Stomach (tissue), 9 donors: ENCODE data around the gene NECAB3. TPM values are rescaled to one million over a fixed set of nuclear protein-coding genes. Genes with fewer than 3 reads are reported as not detected.

Source experiments
- DNase-seq, 2 donors: peaks; one replicate each; pipeline versions ENCODE4 v3.0.0 to v3.0.0-alpha.2; 2013 to 2019
- H3K27ac ChIP-seq, 5 donors: fragments of 200-600 bp in 4 of 5; sonication (generic) in 4 of 5; one replicate each; pipeline ENCODE4 v1.5.1; 2013 to 2019; ENCODE audit warnings: mild to moderate bottlenecking in 1 of 5, moderate library complexity in 1 of 5
- H3K27me3 ChIP-seq, 3 donors: fragments of 200-600 bp; sonication (generic); one replicate each; pipeline ENCODE4 v1.5.1; 2017 to 2019; ENCODE audit warnings: mixed run types in 1 of 3
- H3K36me3 ChIP-seq, 4 donors: fragments of 200-600 bp; sonication (generic); 1 replicate in 3 of 4; 2 replicates in 1 of 4; pipeline ENCODE4 v1.5.1; 2016 to 2019
- H3K4me1 ChIP-seq, 4 donors: fragments of 200-600 bp; sonication (generic); one replicate each; pipeline ENCODE4 v1.5.1; 2016 to 2019
- H3K4me3 ChIP-seq, 4 donors: fragments of 200-600 bp; sonication (generic) in 3 of 4; one replicate each; pipeline ENCODE4 v1.5.1; 2016 to 2019; ENCODE audit warnings: mild to moderate bottlenecking in 1 of 4
- H3K9me3 ChIP-seq, 4 donors: fragments of 200-600 bp; sonication (generic); one replicate each; pipeline ENCODE4 v1.5.1; 2016 to 2019
- EP300 ChIP-seq: sonication (generic); formaldehyde crosslinking; IDR thresholded peaks from one replicate; pipeline ENCODE4 v1.6.1; 2017; ENCODE audit warnings: antibody characterized with exemption
- POLR2A ChIP-seq, 4 donors: fragments of 450-650 bp; IDR thresholded peaks; one replicate each; pipeline ENCODE4 v1.6.1; 2016; ENCODE audit warnings: antibody characterized with exemption in 4 of 4, control low read depth in 2 of 4, mild to moderate bottlenecking in 1 of 4, moderate library complexity in 1 of 4
- POLR2AphosphoS5 ChIP-seq, 3 donors: sonication (generic); formaldehyde crosslinking; IDR thresholded peaks; one replicate each; pipeline ENCODE4 v1.6.1; 2016; ENCODE audit warnings: antibody characterized with exemption in 3 of 3
- whole genome bisulfite sequencing, 5 donors: extraction: QIAGEN DNeasy Blood & Tissue Kit in 3 of 5; methylation state at CpG; one replicate each; pipeline versions ENCODE4 v1.1.5 to v1.1.7; 2013 to 2018; 5-methylcytosine and 5-hydroxymethylcytosine counted together
- intact Hi-C: fragments of 100-400 bp; cut with DNase I; formaldehyde crosslinking; loops from one replicate; pipeline ENCODE4 v1.15.1; 2023; ENCODE audit warnings: low total_unique reads
- polyA plus RNA-seq, 3 donors: library from polyadenylated mRNA; stranded (reverse); fragments of 200-250 nt; gene quantifications; one replicate each; pipeline ENCODE4 v1.2.3, GENCODE V29; 2013
- total RNA-seq, 5 donors: library from RNA; depleted of rRNA; stranded (reverse); fragments of >200 nt; gene quantifications; one replicate each; pipeline versions ENCODE4 v1.1.0 to v1.2.3, GENCODE V29; 2014 to 2016
- TF ChIP-seq, protein P1 (sequence below), 7 experiments: fragments of 450-650 bp in 4 of 7; fragments of 200-600 bp in 3 of 7; sonication (generic) in 3 of 7; IDR thresholded peaks; one replicate each; pipeline ENCODE4 v1.5.1; 2016 to 2019; ENCODE audit warnings: antibody characterized with exemption in 7 of 7, control low read depth in 2 of 7, mild to moderate bottlenecking in 1 of 7
- donor health status: healthy with polysubstance abuse.
- donor health status: Bipolar disorder and iron deficiency.
- donor health status: healthy.

The NECAB3 gene
- total and polyA plus RNA-seq, 8 donors: 28.1 to 335 (median 68.9) TPM

DNA sequence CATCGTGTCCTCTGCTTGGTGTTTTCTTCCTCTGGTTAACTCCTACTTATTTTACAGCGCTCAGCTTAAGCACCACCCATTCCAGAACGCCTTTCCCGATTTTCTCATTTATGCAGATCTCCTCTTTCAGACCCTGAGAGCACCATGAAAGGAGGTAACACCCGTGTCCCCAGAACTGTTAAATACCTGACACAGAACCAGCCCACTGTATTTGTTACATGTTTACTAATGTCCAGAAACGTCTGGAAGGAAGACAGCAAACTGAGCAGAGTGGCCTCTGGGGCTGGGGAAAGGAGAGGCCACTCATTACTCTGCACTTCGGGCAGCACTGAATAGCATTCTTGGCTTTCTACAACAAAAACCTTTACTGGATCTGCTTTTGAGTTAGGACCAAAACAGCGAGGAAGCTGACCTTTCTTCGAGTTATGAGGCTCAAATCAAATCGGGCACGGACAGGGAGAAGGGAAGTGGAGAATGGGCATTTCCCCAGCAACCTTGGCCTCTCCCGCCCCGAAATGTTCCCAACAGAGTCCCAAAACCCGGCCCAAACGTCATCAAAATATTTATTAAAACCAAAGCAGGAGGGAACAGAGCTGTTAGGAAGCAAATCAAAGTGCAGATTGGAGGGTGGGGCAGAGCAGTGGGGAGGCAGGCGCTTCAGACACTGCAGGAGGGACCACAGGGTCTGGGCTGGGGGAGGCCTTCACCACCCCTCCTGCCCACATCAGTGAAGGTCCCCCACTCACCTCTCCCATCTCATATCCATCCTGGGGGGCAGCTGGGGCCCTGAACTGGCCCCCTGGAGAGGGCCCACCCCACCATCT lies 1.1 kb upstream of the NECAB3 start:
- peak in 1 of 3 donors; percentile 47 for TF ChIP-seq POLR2AphosphoS5 (IDR thresholded peaks at IDR 0.05)
- TF ChIP-seq EP300: no peak
- 32 to 44% (median 38%) methylated on average over 16 of the region's 16 CpGs for WGBS, 5 donors
- H3K36me3 ChIP-seq: peaks cover 0 to 15% (median 7%) of the 10 kb centered on the region in 4 donors
- no peak for DNase-seq
- H3K4me1 ChIP-seq: peaks cover 42 to 67% (median 59%) of the 10 kb centered on the region in 4 donors
- H3K27ac ChIP-seq: peak overlapping the region; percentile 88 to 94 (median 90)
- intact Hi-C loops: no loop called here
- H3K9me3 ChIP-seq: no peaks in the 10 kb centered on the region
- no peaks in the 10 kb centered on the region for H3K27me3 ChIP-seq
- peak overlapping the region; percentile 68 to 78 (median 78) for H3K4me3 ChIP-seq

DNA sequence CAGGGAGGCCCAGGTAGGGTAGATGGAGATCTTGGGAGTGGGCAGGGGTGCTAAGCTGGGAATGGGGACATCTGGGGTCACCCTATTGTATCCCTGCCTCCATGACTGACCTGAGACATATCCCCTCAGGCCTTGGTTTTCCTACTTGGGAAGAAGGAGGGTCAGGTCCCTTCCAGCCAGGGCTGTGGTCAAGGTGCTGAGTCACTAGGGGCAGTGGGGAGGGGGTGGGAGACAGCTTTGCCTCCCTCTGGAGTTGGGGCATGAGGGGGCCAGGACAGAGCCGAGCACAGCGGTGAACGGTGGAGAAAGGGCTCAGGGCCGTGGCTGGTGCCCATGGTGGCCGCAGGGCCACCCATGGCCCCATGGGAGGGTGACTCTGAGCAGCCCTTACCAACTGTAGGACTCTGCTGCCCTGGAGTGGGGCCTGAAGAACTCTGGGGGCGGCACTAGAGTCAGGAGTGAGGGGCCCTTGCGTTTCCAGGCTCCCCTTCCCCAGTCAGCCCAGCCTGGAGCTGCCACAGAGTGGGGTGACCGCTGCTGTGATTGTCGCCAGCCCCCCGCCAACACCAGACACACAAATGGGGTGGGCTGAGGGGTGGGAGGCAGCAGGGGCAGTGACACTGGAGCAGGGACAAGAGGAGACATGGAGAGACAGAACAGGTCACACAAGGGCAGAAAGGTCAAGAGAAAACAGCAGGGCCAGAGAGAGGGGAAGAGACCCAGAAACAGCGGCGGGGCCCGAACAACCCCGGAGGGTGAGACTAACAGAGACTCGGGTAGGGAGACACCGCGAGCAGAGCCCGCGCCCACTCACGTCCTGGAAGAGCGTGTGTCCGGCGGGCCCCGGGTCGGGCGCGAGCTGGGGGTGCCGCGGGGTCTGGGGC lies 576 bp downstream of the NECAB3 start:
- Histone ChIP-seq H3K4me1 (peaks cover 44 to 80% (median 71%) of the 10 kb centered on the region in 4 donors), H3K9me3 (no peaks in the 10 kb centered on the region), H3K27ac (peak overlapping the region; percentile 88 to 94 (median 90)), H3K36me3 (peaks cover 0 to 28% (median 21%) of the 10 kb centered on the region in 4 donors), H3K4me3 (peak overlapping the region; percentile 68 to 78 (median 78)), H3K27me3 (no peaks in the 10 kb centered on the region)
- TF ChIP-seq EP300 (no peak), POLR2AphosphoS5 (IDR thresholded peaks at IDR 0.05) (no peak), POLR2A (IDR thresholded peaks at IDR 0.05) (no peak)
- TF ChIP-seq, protein P1, sequence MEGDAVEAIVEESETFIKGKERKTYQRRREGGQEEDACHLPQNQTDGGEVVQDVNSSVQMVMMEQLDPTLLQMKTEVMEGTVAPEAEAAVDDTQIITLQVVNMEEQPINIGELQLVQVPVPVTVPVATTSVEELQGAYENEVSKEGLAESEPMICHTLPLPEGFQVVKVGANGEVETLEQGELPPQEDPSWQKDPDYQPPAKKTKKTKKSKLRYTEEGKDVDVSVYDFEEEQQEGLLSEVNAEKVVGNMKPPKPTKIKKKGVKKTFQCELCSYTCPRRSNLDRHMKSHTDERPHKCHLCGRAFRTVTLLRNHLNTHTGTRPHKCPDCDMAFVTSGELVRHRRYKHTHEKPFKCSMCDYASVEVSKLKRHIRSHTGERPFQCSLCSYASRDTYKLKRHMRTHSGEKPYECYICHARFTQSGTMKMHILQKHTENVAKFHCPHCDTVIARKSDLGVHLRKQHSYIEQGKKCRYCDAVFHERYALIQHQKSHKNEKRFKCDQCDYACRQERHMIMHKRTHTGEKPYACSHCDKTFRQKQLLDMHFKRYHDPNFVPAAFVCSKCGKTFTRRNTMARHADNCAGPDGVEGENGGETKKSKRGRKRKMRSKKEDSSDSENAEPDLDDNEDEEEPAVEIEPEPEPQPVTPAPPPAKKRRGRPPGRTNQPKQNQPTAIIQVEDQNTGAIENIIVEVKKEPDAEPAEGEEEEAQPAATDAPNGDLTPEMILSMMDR (IDR thresholded peaks at IDR 0.05): no peak
- intact Hi-C loops: no loop called here
- 7 to 23% (median 11%) methylated on average over 18 to 29 of the region's 29 CpGs for WGBS, 5 donors
- DNase-seq: no peak

DNA sequence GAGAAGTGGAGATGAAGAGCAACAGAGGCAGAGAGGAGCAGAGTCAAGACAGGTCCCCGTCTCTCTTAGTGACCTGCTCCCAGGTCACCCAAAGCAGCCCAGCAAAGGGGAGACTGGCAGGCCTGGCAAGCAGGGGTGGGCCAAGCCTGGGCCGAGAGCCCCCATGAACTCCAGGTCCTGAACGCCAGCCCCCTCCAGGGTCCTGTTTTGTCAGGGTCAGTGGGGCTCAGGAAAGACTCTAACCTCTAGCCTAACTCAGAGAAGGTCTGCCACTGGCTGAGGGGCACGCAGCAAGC lies 1.2 kb downstream of the NECAB3 start:
- no peak for DNase-seq
- intact Hi-C loops: no loop called here
- Histone ChIP-seq H3K4me3 (peak overlapping the region; percentile 68 to 78 (median 78)), H3K9me3 (no peaks in the 10 kb centered on the region), H3K27me3 (no peaks in the 10 kb centered on the region), H3K27ac (peak overlapping the region; percentile 53 to 94 (median 90)), H3K4me1 (peaks cover 44 to 80% (median 77%) of the 10 kb centered on the region in 4 donors), H3K36me3 (peaks cover 0 to 33% (median 23%) of the 10 kb centered on the region in 4 donors)
- WGBS, 5 donors: 39 to 60% (median 47%) methylated on average over 4 of the region's 4 CpGs
- TF ChIP-seq POLR2A (IDR thresholded peaks at IDR 0.05) (no peak), EP300 (no peak), POLR2AphosphoS5 (IDR thresholded peaks at IDR 0.05) (no peak)
- TF ChIP-seq, protein P1 (IDR thresholded peaks at IDR 0.05): no peak

DNA sequence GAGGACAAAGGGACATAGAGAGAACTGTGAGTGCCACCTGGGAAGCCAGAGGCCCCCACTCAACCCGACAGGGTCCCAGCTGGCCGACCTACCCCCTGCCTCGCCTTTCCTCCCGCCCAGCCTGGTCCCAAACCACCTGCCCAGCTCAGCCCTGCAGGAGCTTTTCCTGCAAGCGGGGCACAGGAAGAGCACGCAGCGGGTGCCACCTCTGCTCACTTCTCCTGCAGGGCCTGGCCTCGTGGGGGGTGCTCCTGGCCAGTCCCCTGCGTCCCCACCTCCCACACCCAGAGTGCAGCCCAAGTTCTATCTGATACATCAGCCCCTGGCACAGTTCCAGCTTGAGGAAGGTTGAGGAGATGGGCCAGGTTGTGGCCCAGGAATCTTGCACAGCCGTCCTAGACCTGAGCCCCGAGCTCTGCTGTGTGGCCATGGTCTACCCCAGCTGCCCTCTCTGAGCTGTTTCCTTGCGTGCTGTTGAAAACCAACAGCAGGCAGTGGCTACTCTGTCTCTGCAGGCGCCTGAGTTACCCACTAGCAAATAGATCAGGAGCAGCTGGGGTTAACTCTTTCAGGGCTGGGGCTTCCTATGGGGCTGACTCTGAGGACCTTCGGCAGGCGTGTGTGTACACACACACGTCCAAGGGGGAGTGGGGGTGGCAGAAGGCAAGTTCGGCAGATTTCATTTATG lies 1.7 kb downstream of the NECAB3 start:
- WGBS, 5 donors: 40 to 55% (median 46%) methylated on average over 16 to 17 of the region's 17 CpGs
- no peak for DNase-seq
- TF ChIP-seq EP300: no peak
- TF ChIP-seq POLR2A (IDR thresholded peaks at IDR 0.05): no peak
- TF ChIP-seq POLR2AphosphoS5 (IDR thresholded peaks at IDR 0.05): no peak
- TF ChIP-seq, protein P1 (IDR thresholded peaks at IDR 0.05): no peak
- Histone ChIP-seq H3K4me1 (peaks cover 46 to 85% (median 82%) of the 10 kb centered on the region in 4 donors), H3K4me3 (peak overlapping the region; percentile 68 to 78 (median 78)), H3K27me3 (no peaks in the 10 kb centered on the region), H3K27ac (peak overlapping the region; percentile 53 to 94 (median 90)), H3K36me3 (peaks cover 0 to 33% (median 23%) of the 10 kb centered on the region in 4 donors), H3K9me3 (no peaks in the 10 kb centered on the region)
- intact Hi-C loops: no loop called here
